HCT116 (cell line): ENCODE results near the gene FBXO48. TPM values are rescaled to one million over a fixed set of nuclear protein-coding genes. Genes with fewer than 3 reads are reported as not detected.

Experiments
- ATAC-seq: fragments of 200-7000 bp; cut with Tn5 transposase; 2 replicates; pipeline ENCODE4 v1.9.1; 2020; ENCODE audit warnings: mild to moderate bottlenecking, moderate library complexity
- BruUV-seq: library from RNA; stranded (reverse); fragments of 400-500 nt; replicated peaks from 2 replicates; lab custom pipeline; 2021; lab: Mats Ljungman, UMichigan
- CTCF ChIA-PET: fragments of 300-600 bp; sonication (Branson Sonifier 250); formaldehyde crosslinking; loops from one replicate; lab custom pipeline; 2021; ENCODE audit warnings: antibody characterized with exemption; lab: Charles Lee
- POLR2A ChIA-PET: fragments of 300-600, 350-600 bp; sonication (Branson Sonifier 250); formaldehyde crosslinking; loops from one replicate; lab custom pipeline; 2021; ENCODE audit warnings: antibody characterized with exemption; lab: Charles Lee
- RAD21 ChIA-PET, 2 experiments: fragments of 300-600 bp; sonication (Branson Sonifier 250); formaldehyde crosslinking; loops; one replicate each; lab custom pipeline; 2023; ENCODE audit warnings: low total read pairs in 2 of 2; ENCODE audit not compliant: uncharacterized antibody in 2 of 2, unreplicated experiment in 2 of 2, low non-redundant PET in 1 of 2; lab: Charles Lee
- DNase-seq: peaks from one replicate; pipeline ENCODE4 v3.0.0-alpha.2; 2010; ENCODE audit warnings: low read depth, low spot score
- H2AFZ ChIP-seq: fragments of 200-600 bp; shearing (Covaris generic), sonication (generic); 2 replicates; pipeline ENCODE4 v1.6.1; 2017; ENCODE audit warnings: low read depth, mixed run types, mixed read lengths, antibody characterized with exemption, low read length; ENCODE audit not compliant: poor library complexity, severe bottlenecking
- H3K27ac ChIP-seq: 2 replicates; pipeline ENCODE4 v1.5.1; 2012; ENCODE audit warnings: low read depth, low read length
- H3K27me3 ChIP-seq: fragments of 200-600 bp; sonication (generic); 2 replicates; pipeline ENCODE4 v1.6.1; 2016; ENCODE audit warnings: mixed run types, low read length, mixed read lengths; ENCODE audit not compliant: insufficient read depth
- H3K36me3 ChIP-seq, 2 experiments: fragments of 200-500 bp in 1 of 2; fragments of 200-600 bp in 1 of 2; sonication (Bioruptor generic) in 1 of 2; sonication (generic) in 1 of 2; 2 replicates each; pipeline versions ENCODE4 v1.5.1 to v1.6.1; 2014 to 2016; ENCODE audit warnings: low read length in 2 of 2, inconsistent platforms in 1 of 2, mixed read lengths in 1 of 2, mixed run types in 1 of 2; ENCODE audit not compliant: insufficient read depth in 2 of 2, control insufficient read depth in 1 of 2
- H3K4me1 ChIP-seq, 2 experiments: fragments of 200-600 bp in 1 of 2; sonication (generic) in 1 of 2; 2 replicates each; pipeline versions ENCODE4 v1.5.1 to v1.6.1; 2012 to 2017; ENCODE audit warnings: low read length in 2 of 2, inconsistent platforms in 1 of 2, mild to moderate bottlenecking in 1 of 2, mixed read lengths in 1 of 2, mixed run types in 1 of 2, moderate library complexity in 1 of 2; ENCODE audit not compliant: insufficient read depth in 2 of 2, control insufficient read depth in 1 of 2
- H3K4me2 ChIP-seq: fragments of 200-600 bp; sonication (generic); 2 replicates; pipeline ENCODE4 v1.6.1; 2017; ENCODE audit warnings: mixed run types, low read length, mixed read lengths
- H3K4me3 ChIP-seq, 2 experiments: fragments of 200-600 bp in 1 of 2; sonication (generic) in 1 of 2; replicated peaks in 1 of 2; 2 replicates each; pipeline ENCODE4 v1.5.1; 2011 to 2016; ENCODE audit warnings: low read length in 2 of 2, control low read depth in 1 of 2, low read depth in 1 of 2, mild to moderate bottlenecking in 1 of 2, mixed read lengths in 1 of 2, mixed run types in 1 of 2
- H3K79me2 ChIP-seq: fragments of 200-600 bp; sonication (generic); 2 replicates; pipeline ENCODE4 v1.6.1; 2017; ENCODE audit warnings: mild to moderate bottlenecking, mixed run types, low read length, moderate library complexity, mixed read lengths; ENCODE audit not compliant: insufficient read depth
- H3K9ac ChIP-seq: fragments of 200-600 bp; sonication (generic); 2 replicates; pipeline ENCODE4 v1.6.1; 2016; ENCODE audit warnings: low read length, mixed read lengths
- H3K9me2 ChIP-seq: fragments of 200-600 bp; sonication (generic), shearing (Covaris generic); 2 replicates; pipeline ENCODE4 v1.6.1; 2017; ENCODE audit warnings: mixed run types, mild to moderate bottlenecking, moderate library complexity; ENCODE audit not compliant: insufficient read depth
- H3K9me3 ChIP-seq, 2 experiments: fragments of 200-500 bp in 1 of 2; fragments of 200-600 bp in 1 of 2; sonication (Bioruptor generic) in 1 of 2; sonication (generic) in 1 of 2; 2 replicates each; pipeline ENCODE4 v1.6.1; 2014 to 2017; ENCODE audit warnings: low read length in 2 of 2, mixed read lengths in 2 of 2, inconsistent platforms in 1 of 2, low read depth in 1 of 2, mild to moderate bottlenecking in 1 of 2, mixed run types in 1 of 2, moderate library complexity in 1 of 2; ENCODE audit not compliant: control insufficient read depth in 1 of 2, insufficient read depth in 1 of 2
- H4K20me1 ChIP-seq: fragments of 200-600 bp; sonication (generic), shearing (Covaris generic); 2 replicates; pipeline ENCODE4 v1.6.1; 2017; ENCODE audit warnings: mixed run types, mild to moderate bottlenecking, moderate library complexity; ENCODE audit not compliant: insufficient read depth
- ATF3 ChIP-seq: IDR thresholded peaks from 2 replicates; pipeline ENCODE4 v1.6.1; 2012
- CBX3 ChIP-seq: IDR thresholded peaks from 2 replicates; pipeline ENCODE4 v1.6.1; 2012; ENCODE audit warnings: low read depth
- CTCF ChIP-seq, 3 experiments: fragments of 200-600 bp in 1 of 3; sonication (generic) in 1 of 3; IDR thresholded peaks in 2 of 3; conservative IDR thresholded peaks in 1 of 3; 2 replicates each; pipeline ENCODE4 v1.5.1; 2012 to 2017; ENCODE audit warnings: low read depth in 2 of 3, low read length in 2 of 3, antibody characterized with exemption in 1 of 3, borderline replicate concordance in 1 of 3, control low read depth in 1 of 3, mild to moderate bottlenecking in 1 of 3, mixed read lengths in 1 of 3, mixed run types in 1 of 3, moderate library complexity in 1 of 3; ENCODE audit not compliant: insufficient read depth in 1 of 3
- EZH2 ChIP-seq: fragments of 200-600 bp; sonication (generic); IDR thresholded peaks from 2 replicates; pipeline ENCODE4 v1.6.1; 2017; ENCODE audit warnings: antibody characterized with exemption, mixed run types
- JUND ChIP-seq: IDR thresholded peaks from 2 replicates; pipeline ENCODE4 v1.6.1; 2012
- POLR2AphosphoS5 ChIP-seq: IDR thresholded peaks from 2 replicates; pipeline ENCODE4 v1.6.1; 2011; ENCODE audit warnings: mild to moderate bottlenecking, low read depth, low read length, moderate library complexity
- RAD21 ChIP-seq: IDR thresholded peaks from 2 replicates; pipeline ENCODE4 v1.6.1; 2012; ENCODE audit warnings: low read depth, mild to moderate bottlenecking
- REST ChIP-seq: IDR thresholded peaks from 2 replicates; pipeline ENCODE4 v1.6.1; 2012; ENCODE audit warnings: low read depth
- SP1 ChIP-seq: IDR thresholded peaks from 2 replicates; pipeline ENCODE4 v1.6.1; 2012; ENCODE audit warnings: low read depth
- ZBTB33 ChIP-seq: IDR thresholded peaks from 2 replicates; pipeline ENCODE4 v1.6.1; 2011; ENCODE audit warnings: mild to moderate bottlenecking, low read length, moderate library complexity; ENCODE audit not compliant: insufficient replicate concordance; ENCODE audit errors: extremely low read depth
- ZFX ChIP-seq: fragments of 450-650 bp; IDR thresholded peaks from 2 replicates; pipeline ENCODE4 v1.6.1; 2017
- ZNF274 ChIP-seq: fragments of 200-500 bp; sonication (Bioruptor generic); IDR thresholded peaks from 2 replicates; pipeline ENCODE4 v1.6.1; 2014; ENCODE audit warnings: mild to moderate bottlenecking, low read depth, low read length, inconsistent platforms
- intact Hi-C: fragments of 100-400 bp; cut with micrococcal nuclease; formaldehyde crosslinking; loops from 2 replicates; pipeline ENCODE4 v1.10.0; 2022
- total RNA-seq: library from RNA; stranded (reverse); gene quantifications from one replicate; pipeline ENCODE4 v1.2.1, GENCODE V29; 2021; ENCODE audit not compliant: unreplicated experiment

The FBXO48 gene
- total RNA-seq, 1 experiment from 2014 or later: 0.91 TPM

- no peak overlapping the region for H3K9ac ChIP-seq
- no TSS peak for BruUV-seq
- no peaks in the 10 kb centered on the region for H3K9me3 ChIP-seq
- TF ChIP-seq POLR2AphosphoS5 (no peak), ZNF274 (no peak), RAD21 (peak; percentile 86), ZFX (no peak), ZBTB33 (no peak), JUND (no peak), CTCF (IDR thresholded peaks at IDR 0.05 in 2 of 3, conservative IDR thresholded peaks at IDR 0.05 in 1 of 3; ENCODE audit: borderline replicate concordance in 1 of 3, insufficient read depth in 1 of 3, low read depth in 2 of 3, low read length in 2 of 3) (peak; percentile 56 to 76 (median 76); a peak in 5 of 6 replicates), ATF3 (no peak), CBX3 (0 out of 2 replicates have a peak, but pooled peaks have one; percentile 25), SP1 (peak; percentile 12; the same call in 1 of the 2 replicates), REST (no peak), EZH2 (no peak)
- no peak overlapping the region for H3K27ac ChIP-seq
- peaks cover 4 to 15% of the 10 kb centered on the region in 2 experiments; a peak in 3 of 4 replicates for H3K4me1 ChIP-seq
- no peaks in the 10 kb centered on the region for H3K27me3 ChIP-seq
- H2AFZ ChIP-seq: no peak overlapping the region
- H3K4me3 ChIP-seq: no peak overlapping the region
- RAD21 ChIA-PET: interaction anchor here (1.0 to 1.5 kb wide), 3 partner anchors 445 to 462 kb away, joined by 3 to 11 read pairs (median 4); no protein-coding TSS in a partner anchor
- H3K36me3 ChIP-seq: no peaks in the 10 kb centered on the region
- POLR2A ChIA-PET: interaction anchor here (1.1 kb wide), 2 partner anchors 444 to 462 kb away, joined by 3 read pairs; no protein-coding TSS in a partner anchor
- no peak overlapping the region for H3K4me2 ChIP-seq
- CTCF ChIA-PET: interaction anchor here (0.6 to 2.4 kb wide), 33 partner anchors 9 to 876 kb away, joined by 3 to 45 read pairs (median 4); no protein-coding TSS in a partner anchor
- DNase-seq: peak; percentile 62
- H4K20me1 ChIP-seq: no peaks in the 10 kb centered on the region; the same call in 1 of the 2 replicates
- H3K9me2 ChIP-seq: no peaks in the 10 kb centered on the region
- ATAC-seq: no peak
- H3K79me2 ChIP-seq: no peaks in the 10 kb centered on the region
- intact Hi-C loops: loop anchor here (1.0 to 2.0 kb wide), 4 partner anchors 251 to 550 kb away; partner anchors contain the start of gene ANTXR1
Observed at GRCh38 chr2:68463287-68463877, 3.7 kb downstream of the FBXO48 start.
